LNCAP (cell line): ENCODE results near the gene DHRS2.

Experiments
- CTCF ChIP-seq: fragments of 450-650 bp; IDR thresholded peaks from 2 replicates; pipeline ENCODE4 v1.5.1; 2017; ENCODE audit warnings: mild to moderate bottlenecking

Gene DHRS2

GRCh38 chr14:23645812-23646647 is 9.9 kb downstream of the DHRS2 start:
- no peak for TF ChIP-seq CTCF

- TF ChIP-seq CTCF, result no peak
These were observed 10.7 kb downstream of the DHRS2 start for GRCh38 chr14:23646648-23647549.

GRCh38 chr14:23647619-23648018 is 11.5 kb downstream of the DHRS2 start:
- no peak for TF ChIP-seq CTCF

- no peak for TF ChIP-seq CTCF
These were observed 12.7 kb downstream of the DHRS2 start for GRCh38 chr14:23648764-23649460.

- TF ChIP-seq CTCF, result no peak
These were observed 14.3 kb downstream of the DHRS2 start for GRCh38 chr14:23650506-23650905.

- TF ChIP-seq CTCF, result no peak
These were observed 16.9 kb downstream of the DHRS2 start for GRCh38 chr14:23653051-23653450.

- TF ChIP-seq CTCF, result no peak
These were observed 18.1 kb downstream of the DHRS2 start for GRCh38 chr14:23654231-23654630.
